ENCODE measurements around the gene E4F1.

DNA sequence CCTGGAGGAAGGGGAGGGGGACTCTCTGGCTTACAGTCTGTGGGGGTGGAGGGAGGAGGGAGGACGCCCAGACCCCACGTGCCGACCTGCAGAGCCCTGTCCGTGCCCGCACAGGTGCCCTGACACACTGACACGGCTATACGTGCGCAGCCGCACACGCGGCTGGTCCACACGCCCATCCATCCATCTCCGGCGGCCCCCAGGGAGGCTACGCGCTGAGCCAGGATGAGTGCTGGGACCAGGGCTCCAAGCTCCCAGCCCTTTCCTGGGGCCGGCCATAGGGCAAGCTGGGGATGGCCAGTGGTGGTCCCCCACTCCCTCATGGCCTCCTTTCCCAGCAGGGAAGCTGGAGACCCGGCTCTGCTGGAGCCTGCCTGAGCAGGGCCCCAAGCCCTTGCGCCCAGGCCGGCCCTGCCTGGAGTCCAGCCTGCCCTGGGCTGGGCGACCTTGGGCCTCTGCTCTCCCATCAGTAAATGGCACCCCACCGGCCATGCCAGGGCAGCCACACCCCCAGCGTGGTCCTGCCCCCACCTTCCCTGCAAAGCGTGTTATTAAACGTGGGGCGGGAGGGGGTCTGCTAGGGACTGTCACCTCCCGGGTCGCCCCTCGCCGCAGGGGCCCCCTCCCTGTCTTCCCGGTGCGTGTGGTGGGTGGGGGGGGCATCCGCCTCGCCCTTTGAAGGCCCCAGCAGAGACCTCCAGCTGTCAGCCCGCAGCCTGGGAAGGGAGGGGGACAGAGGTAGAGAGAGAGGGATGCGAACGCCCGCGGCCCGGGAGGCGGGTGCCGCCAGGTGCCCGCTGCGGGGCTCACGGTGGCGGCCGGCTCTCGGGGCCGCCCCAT is 27.8 kb upstream of the E4F1 start:
- TF ChIP-seq, protein P1, sequence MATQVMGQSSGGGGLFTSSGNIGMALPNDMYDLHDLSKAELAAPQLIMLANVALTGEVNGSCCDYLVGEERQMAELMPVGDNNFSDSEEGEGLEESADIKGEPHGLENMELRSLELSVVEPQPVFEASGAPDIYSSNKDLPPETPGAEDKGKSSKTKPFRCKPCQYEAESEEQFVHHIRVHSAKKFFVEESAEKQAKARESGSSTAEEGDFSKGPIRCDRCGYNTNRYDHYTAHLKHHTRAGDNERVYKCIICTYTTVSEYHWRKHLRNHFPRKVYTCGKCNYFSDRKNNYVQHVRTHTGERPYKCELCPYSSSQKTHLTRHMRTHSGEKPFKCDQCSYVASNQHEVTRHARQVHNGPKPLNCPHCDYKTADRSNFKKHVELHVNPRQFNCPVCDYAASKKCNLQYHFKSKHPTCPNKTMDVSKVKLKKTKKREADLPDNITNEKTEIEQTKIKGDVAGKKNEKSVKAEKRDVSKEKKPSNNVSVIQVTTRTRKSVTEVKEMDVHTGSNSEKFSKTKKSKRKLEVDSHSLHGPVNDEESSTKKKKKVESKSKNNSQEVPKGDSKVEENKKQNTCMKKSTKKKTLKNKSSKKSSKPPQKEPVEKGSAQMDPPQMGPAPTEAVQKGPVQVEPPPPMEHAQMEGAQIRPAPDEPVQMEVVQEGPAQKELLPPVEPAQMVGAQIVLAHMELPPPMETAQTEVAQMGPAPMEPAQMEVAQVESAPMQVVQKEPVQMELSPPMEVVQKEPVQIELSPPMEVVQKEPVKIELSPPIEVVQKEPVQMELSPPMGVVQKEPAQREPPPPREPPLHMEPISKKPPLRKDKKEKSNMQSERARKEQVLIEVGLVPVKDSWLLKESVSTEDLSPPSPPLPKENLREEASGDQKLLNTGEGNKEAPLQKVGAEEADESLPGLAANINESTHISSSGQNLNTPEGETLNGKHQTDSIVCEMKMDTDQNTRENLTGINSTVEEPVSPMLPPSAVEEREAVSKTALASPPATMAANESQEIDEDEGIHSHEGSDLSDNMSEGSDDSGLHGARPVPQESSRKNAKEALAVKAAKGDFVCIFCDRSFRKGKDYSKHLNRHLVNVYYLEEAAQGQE (IDR thresholded peaks at IDR 0.05; ENCODE audit: borderline replicate concordance in 1 of 2, low read depth in 1 of 2, low read length in 2 of 2): no peak
- TF ChIP-seq, protein P2, sequence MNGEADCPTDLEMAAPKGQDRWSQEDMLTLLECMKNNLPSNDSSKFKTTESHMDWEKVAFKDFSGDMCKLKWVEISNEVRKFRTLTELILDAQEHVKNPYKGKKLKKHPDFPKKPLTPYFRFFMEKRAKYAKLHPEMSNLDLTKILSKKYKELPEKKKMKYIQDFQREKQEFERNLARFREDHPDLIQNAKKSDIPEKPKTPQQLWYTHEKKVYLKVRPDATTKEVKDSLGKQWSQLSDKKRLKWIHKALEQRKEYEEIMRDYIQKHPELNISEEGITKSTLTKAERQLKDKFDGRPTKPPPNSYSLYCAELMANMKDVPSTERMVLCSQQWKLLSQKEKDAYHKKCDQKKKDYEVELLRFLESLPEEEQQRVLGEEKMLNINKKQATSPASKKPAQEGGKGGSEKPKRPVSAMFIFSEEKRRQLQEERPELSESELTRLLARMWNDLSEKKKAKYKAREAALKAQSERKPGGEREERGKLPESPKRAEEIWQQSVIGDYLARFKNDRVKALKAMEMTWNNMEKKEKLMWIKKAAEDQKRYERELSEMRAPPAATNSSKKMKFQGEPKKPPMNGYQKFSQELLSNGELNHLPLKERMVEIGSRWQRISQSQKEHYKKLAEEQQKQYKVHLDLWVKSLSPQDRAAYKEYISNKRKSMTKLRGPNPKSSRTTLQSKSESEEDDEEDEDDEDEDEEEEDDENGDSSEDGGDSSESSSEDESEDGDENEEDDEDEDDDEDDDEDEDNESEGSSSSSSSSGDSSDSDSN (CRISPR knock-in tag; IDR thresholded peaks at IDR 0.05): no peak
- no peak for TF ChIP-seq ZNF251 (CRISPR knock-in tag; IDR thresholded peaks at IDR 0.05)
- TF ChIP-seq SIN3A (IDR thresholded peaks at IDR 0.05; ENCODE audit: borderline replicate concordance, low read depth, low read length): no peak
- no peak for TF ChIP-seq ZNF773 (CRISPR knock-in tag; IDR thresholded peaks at IDR 0.05; ENCODE audit: borderline replicate concordance)
- TF ChIP-seq, protein P3, sequence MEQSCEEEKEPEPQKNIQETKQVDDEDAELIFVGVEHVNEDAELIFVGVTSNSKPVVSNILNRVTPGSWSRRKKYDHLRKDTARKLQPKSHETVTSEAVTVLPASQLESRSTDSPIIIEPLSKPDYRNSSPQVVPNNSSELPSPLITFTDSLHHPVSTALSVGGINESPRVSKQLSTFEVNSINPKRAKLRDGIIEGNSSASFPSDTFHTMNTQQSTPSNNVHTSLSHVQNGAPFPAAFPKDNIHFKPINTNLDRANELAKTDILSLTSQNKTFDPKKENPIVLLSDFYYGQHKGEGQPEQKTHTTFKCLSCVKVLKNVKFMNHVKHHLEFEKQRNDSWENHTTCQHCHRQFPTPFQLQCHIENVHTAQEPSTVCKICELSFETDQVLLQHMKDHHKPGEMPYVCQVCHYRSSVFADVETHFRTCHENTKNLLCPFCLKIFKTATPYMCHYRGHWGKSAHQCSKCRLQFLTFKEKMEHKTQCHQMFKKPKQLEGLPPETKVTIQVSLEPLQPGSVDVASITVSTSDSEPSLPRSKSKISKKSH (CRISPR knock-in tag; IDR thresholded peaks at IDR 0.05; ENCODE audit: borderline replicate concordance): no peak
